ENCODE data around the gene ITPKB.

DNA sequence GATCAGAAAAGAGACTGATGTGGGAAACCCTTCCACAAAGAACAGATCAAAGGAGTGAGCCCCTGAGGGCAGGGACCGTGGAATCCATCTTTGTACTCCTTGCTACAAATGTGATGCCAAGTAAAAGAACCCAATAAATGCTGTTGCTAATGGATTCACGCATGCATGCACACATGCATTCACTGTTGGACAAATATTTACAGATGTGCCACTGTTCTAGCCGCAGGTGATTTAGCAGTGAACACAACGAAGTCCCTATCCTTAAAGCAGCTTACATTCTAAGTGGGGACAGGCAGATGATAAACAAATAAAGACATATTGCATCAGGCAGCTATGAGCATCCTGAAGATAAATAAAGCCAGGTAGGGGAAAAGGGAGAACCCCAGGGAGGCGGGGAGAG lies 67.8 kb downstream of the ITPKB start:
- TF ChIP-seq, protein P1, sequence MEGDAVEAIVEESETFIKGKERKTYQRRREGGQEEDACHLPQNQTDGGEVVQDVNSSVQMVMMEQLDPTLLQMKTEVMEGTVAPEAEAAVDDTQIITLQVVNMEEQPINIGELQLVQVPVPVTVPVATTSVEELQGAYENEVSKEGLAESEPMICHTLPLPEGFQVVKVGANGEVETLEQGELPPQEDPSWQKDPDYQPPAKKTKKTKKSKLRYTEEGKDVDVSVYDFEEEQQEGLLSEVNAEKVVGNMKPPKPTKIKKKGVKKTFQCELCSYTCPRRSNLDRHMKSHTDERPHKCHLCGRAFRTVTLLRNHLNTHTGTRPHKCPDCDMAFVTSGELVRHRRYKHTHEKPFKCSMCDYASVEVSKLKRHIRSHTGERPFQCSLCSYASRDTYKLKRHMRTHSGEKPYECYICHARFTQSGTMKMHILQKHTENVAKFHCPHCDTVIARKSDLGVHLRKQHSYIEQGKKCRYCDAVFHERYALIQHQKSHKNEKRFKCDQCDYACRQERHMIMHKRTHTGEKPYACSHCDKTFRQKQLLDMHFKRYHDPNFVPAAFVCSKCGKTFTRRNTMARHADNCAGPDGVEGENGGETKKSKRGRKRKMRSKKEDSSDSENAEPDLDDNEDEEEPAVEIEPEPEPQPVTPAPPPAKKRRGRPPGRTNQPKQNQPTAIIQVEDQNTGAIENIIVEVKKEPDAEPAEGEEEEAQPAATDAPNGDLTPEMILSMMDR (conservative IDR thresholded peaks at IDR 0.05; ENCODE audit: low read depth in 2 of 2): no peak
- TF ChIP-seq ETS1 (IDR thresholded peaks at IDR 0.05) (no peak), EZH2 (IDR thresholded peaks at IDR 0.05; ENCODE audit: low read depth, unreplicated experiment) (no peak), REST (IDR thresholded peaks at IDR 0.05; ENCODE audit: unreplicated experiment) (no peak)

Measured in GM23338 (cell line).